Vagina (tissue), 2 donors: Measurements from ENCODE around the gene URB1.

Source experiments
- POLR2A ChIP-seq, 2 donors: fragments of 450-650 bp; IDR thresholded peaks; one replicate each; pipeline ENCODE4 v1.6.1; 2017; ENCODE audit warnings: antibody characterized with exemption in 2 of 2, mild to moderate bottlenecking in 2 of 2, moderate library complexity in 2 of 2
- POLR2AphosphoS5 ChIP-seq, 2 donors: sonication (generic); formaldehyde crosslinking; IDR thresholded peaks; one replicate each; pipeline ENCODE4 v1.9.0; 2017; ENCODE audit warnings: antibody characterized with exemption in 2 of 2, mild to moderate bottlenecking in 2 of 2, low read depth in 1 of 2; ENCODE audit not compliant: insufficient read depth in 1 of 2
- TF ChIP-seq, protein P1 (sequence below), 3 experiments: fragments of 450-650 bp in 2 of 3; fragments of 200-600 bp in 1 of 3; sonication (generic) in 1 of 3; IDR thresholded peaks; one replicate each; pipeline ENCODE4 v1.5.1; 2017 to 2019; ENCODE audit warnings: antibody characterized with exemption in 3 of 3, mild to moderate bottlenecking in 2 of 3, moderate library complexity in 2 of 3

- TF ChIP-seq, protein P1, sequence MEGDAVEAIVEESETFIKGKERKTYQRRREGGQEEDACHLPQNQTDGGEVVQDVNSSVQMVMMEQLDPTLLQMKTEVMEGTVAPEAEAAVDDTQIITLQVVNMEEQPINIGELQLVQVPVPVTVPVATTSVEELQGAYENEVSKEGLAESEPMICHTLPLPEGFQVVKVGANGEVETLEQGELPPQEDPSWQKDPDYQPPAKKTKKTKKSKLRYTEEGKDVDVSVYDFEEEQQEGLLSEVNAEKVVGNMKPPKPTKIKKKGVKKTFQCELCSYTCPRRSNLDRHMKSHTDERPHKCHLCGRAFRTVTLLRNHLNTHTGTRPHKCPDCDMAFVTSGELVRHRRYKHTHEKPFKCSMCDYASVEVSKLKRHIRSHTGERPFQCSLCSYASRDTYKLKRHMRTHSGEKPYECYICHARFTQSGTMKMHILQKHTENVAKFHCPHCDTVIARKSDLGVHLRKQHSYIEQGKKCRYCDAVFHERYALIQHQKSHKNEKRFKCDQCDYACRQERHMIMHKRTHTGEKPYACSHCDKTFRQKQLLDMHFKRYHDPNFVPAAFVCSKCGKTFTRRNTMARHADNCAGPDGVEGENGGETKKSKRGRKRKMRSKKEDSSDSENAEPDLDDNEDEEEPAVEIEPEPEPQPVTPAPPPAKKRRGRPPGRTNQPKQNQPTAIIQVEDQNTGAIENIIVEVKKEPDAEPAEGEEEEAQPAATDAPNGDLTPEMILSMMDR (IDR thresholded peaks at IDR 0.05): no peak
- TF ChIP-seq POLR2AphosphoS5 (IDR thresholded peaks at IDR 0.05; ENCODE audit: insufficient read depth in 1 of 2, low read depth in 1 of 2) (no peak), POLR2A (IDR thresholded peaks at IDR 0.05) (no peak)
Measured at GRCh38 chr21:32370998-32371766, 21.6 kb downstream of the URB1 start.
